Measurements from ENCODE around the gene PDE10A. TPM values are rescaled to one million over a fixed set of nuclear protein-coding genes. Genes with fewer than 3 reads are reported as not detected.

The PDE10A gene
- total RNA-seq, 4 donors from 2014 or later = 2.9 to 8.8 (median 3.9) TPM

- intact Hi-C loops (cut with DNase I) = no loop called here
- H3K27ac ChIP-seq (replicated peaks in 1 of 4) = no peak overlapping the region
- H3K4me3 ChIP-seq = no peak overlapping the region
- WGBS = 93% methylated on average over 4 of the region's 4 CpGs
- peaks cover 0 to 6% (median 0%) of the 10 kb centered on the region in 4 donors for H3K36me3 ChIP-seq
- no peaks in the 10 kb centered on the region for H3K27me3 ChIP-seq
- H3K9me3 ChIP-seq = no peaks in the 10 kb centered on the region
- DNase-seq (ENCODE audit: extremely low spot score) = no peak
- TF ChIP-seq POLR2AphosphoS5 (IDR thresholded peaks at IDR 0.05) (no peak), EP300 (IDR thresholded peaks at IDR 0.05) (no peak), CTCF (IDR thresholded peaks at IDR 0.05) (no peak), POLR2A (IDR thresholded peaks at IDR 0.05; ENCODE audit: low read depth) (no peak)
- H3K4me1 ChIP-seq = no peaks in the 10 kb centered on the region
Measured at GRCh38 chr6:165448210-165448609, 214.8 kb downstream of the PDE10A start.

- DNase-seq (ENCODE audit: extremely low spot score) = no peak
- no peaks in the 10 kb centered on the region for H3K9me3 ChIP-seq
- no peaks in the 10 kb centered on the region for H3K4me1 ChIP-seq
- TF ChIP-seq EP300 (IDR thresholded peaks at IDR 0.05) = no peak
- no peak for TF ChIP-seq POLR2AphosphoS5 (IDR thresholded peaks at IDR 0.05)
- no peak for TF ChIP-seq CTCF (IDR thresholded peaks at IDR 0.05)
- TF ChIP-seq POLR2A (IDR thresholded peaks at IDR 0.05; ENCODE audit: low read depth) = no peak
- no peak overlapping the region for H3K4me3 ChIP-seq
- no peaks in the 10 kb centered on the region for H3K27me3 ChIP-seq
- 94% methylated on average over 10 of the region's 10 CpGs for WGBS
- peaks cover 0 to 6% (median 0%) of the 10 kb centered on the region in 4 donors for H3K36me3 ChIP-seq
- H3K27ac ChIP-seq (replicated peaks in 1 of 4) = no peak overlapping the region
- intact Hi-C loops (cut with DNase I) = no loop called here
Measured at GRCh38 chr6:165447141-165447540, 215.9 kb downstream of the PDE10A start.

- H3K4me1 ChIP-seq = no peaks in the 10 kb centered on the region
- intact Hi-C loops (cut with DNase I) = no loop called here
- H3K27ac ChIP-seq (replicated peaks in 1 of 4) = no peak overlapping the region
- no peaks in the 10 kb centered on the region for H3K9me3 ChIP-seq
- H3K36me3 ChIP-seq = peaks cover 0 to 6% (median 0%) of the 10 kb centered on the region in 4 donors
- H3K4me3 ChIP-seq = no peak overlapping the region
- no peak for DNase-seq (ENCODE audit: extremely low spot score)
- TF ChIP-seq EP300 (IDR thresholded peaks at IDR 0.05) = no peak
- TF ChIP-seq POLR2AphosphoS5 (IDR thresholded peaks at IDR 0.05) = no peak
- TF ChIP-seq CTCF (IDR thresholded peaks at IDR 0.05) = no peak
- TF ChIP-seq POLR2A (IDR thresholded peaks at IDR 0.05; ENCODE audit: low read depth) = no peak
- H3K27me3 ChIP-seq = no peaks in the 10 kb centered on the region
Measured at GRCh38 chr6:165446331-165446730, 216.7 kb downstream of the PDE10A start.

GRCh38 chr6:165443462-165443861 lies 219.6 kb downstream of the PDE10A start:
- 95% methylated on average over 4 of the region's 4 CpGs for WGBS
- Histone ChIP-seq H3K27me3 (no peaks in the 10 kb centered on the region), H3K4me3 (no peak overlapping the region), H3K4me1 (no peaks in the 10 kb centered on the region), H3K9me3 (no peaks in the 10 kb centered on the region), H3K27ac (replicated peaks in 1 of 4) (no peak overlapping the region), H3K36me3 (peaks cover 0 to 6% (median 0%) of the 10 kb centered on the region in 4 donors)
- intact Hi-C loops (cut with DNase I) = loop anchor here (5.0 kb wide), 1 partner anchor 409 kb away; no protein-coding TSS in a partner anchor
- no peak for DNase-seq (ENCODE audit: extremely low spot score)
- TF ChIP-seq EP300 (IDR thresholded peaks at IDR 0.05) (no peak), POLR2AphosphoS5 (IDR thresholded peaks at IDR 0.05) (no peak), CTCF (IDR thresholded peaks at IDR 0.05) (no peak), POLR2A (IDR thresholded peaks at IDR 0.05; ENCODE audit: low read depth) (no peak)

- TF ChIP-seq CTCF (IDR thresholded peaks at IDR 0.05) = no peak
- no peak for TF ChIP-seq EP300 (IDR thresholded peaks at IDR 0.05)
- TF ChIP-seq POLR2AphosphoS5 (IDR thresholded peaks at IDR 0.05) = no peak
- DNase-seq (ENCODE audit: extremely low spot score) = no peak
- WGBS = 82% methylated on average over 2 of the region's 2 CpGs
- H3K27ac ChIP-seq (replicated peaks in 1 of 4) = no peak overlapping the region
- H3K27me3 ChIP-seq = no peaks in the 10 kb centered on the region
- peaks cover 0 to 6% (median 0%) of the 10 kb centered on the region in 4 donors for H3K36me3 ChIP-seq
- intact Hi-C loops (cut with DNase I) = loop anchor here (5.0 kb wide), 1 partner anchor 411 kb away; no protein-coding TSS in a partner anchor
- no peaks in the 10 kb centered on the region for H3K4me1 ChIP-seq
- H3K4me3 ChIP-seq = no peak overlapping the region
- no peaks in the 10 kb centered on the region for H3K9me3 ChIP-seq
Measured at GRCh38 chr6:165441181-165441580, 221.9 kb downstream of the PDE10A start.

All from esophagus muscularis mucosa (tissue), 4 donors.